Measurements from ENCODE around the gene DGKZ. TPM values are rescaled to one million over a fixed set of nuclear protein-coding genes. Genes with fewer than 3 reads are reported as not detected.
A peak's percentile ranks its signal among the peaks of the same experiment; 100 is the strongest.

The DGKZ gene
- total RNA-seq, 2 experiments from 2014 or later, result 159 to 166 TPM

GRCh38 chr11:46326813-46327416, 20.3 kb upstream of the DGKZ start:
- no peaks in the 10 kb centered on the region for H3K36me3 ChIP-seq (ENCODE audit: insufficient read depth, low read length)

GRCh38 chr11:46327829-46328228, 19.4 kb upstream of the DGKZ start:
- H3K9me3 Mint-ChIP-seq, result no peaks in the 10 kb centered on the region
- H3K4me3 Mint-ChIP-seq, result no peak overlapping the region
- ChIA-PET CTCF (no interaction called here), POLR2A (interaction anchor here (1.1 kb wide), 1 partner anchor 16 kb away, joined by 3 read pairs; no protein-coding TSS in a partner anchor)
- peaks cover 43% of the 10 kb centered on the region for H3K4me1 Mint-ChIP-seq (ENCODE audit: low read depth)
- Histone ChIP-seq H3K9me3 (ENCODE audit: control insufficient read depth in 1 of 2, insufficient read depth in 1 of 2, low read length in 2 of 2) (no peaks in the 10 kb centered on the region), H3K27ac (ENCODE audit: low read depth in 1 of 2, low read length in 2 of 2) (no peak overlapping the region), H3K27me3 (ENCODE audit: control insufficient read depth in 1 of 2, insufficient read depth in 2 of 2, low read length in 2 of 2) (no peaks in the 10 kb centered on the region), H3K4me3 (ENCODE audit: low read length) (no peak overlapping the region), H3K4me1 (ENCODE audit: insufficient read depth, low read length) (peaks cover 37% of the 10 kb centered on the region), H3K36me3 (ENCODE audit: insufficient read depth, low read length) (no peaks in the 10 kb centered on the region)
- intact Hi-C loops (cut with DNase I, micrococcal nuclease), result no loop called here
- H3K27me3 Mint-ChIP-seq, result no peaks in the 10 kb centered on the region
- H3K27ac Mint-ChIP-seq, result no peak overlapping the region
- TF ChIP-seq, protein P1, sequence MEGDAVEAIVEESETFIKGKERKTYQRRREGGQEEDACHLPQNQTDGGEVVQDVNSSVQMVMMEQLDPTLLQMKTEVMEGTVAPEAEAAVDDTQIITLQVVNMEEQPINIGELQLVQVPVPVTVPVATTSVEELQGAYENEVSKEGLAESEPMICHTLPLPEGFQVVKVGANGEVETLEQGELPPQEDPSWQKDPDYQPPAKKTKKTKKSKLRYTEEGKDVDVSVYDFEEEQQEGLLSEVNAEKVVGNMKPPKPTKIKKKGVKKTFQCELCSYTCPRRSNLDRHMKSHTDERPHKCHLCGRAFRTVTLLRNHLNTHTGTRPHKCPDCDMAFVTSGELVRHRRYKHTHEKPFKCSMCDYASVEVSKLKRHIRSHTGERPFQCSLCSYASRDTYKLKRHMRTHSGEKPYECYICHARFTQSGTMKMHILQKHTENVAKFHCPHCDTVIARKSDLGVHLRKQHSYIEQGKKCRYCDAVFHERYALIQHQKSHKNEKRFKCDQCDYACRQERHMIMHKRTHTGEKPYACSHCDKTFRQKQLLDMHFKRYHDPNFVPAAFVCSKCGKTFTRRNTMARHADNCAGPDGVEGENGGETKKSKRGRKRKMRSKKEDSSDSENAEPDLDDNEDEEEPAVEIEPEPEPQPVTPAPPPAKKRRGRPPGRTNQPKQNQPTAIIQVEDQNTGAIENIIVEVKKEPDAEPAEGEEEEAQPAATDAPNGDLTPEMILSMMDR (IDR thresholded peaks at IDR 0.05), result no peak
- no peak for DNase-seq
- peaks cover 4% of the 10 kb centered on the region for H3K36me3 Mint-ChIP-seq (ENCODE audit: low read depth)
- ATAC-seq (ENCODE audit: poor library complexity), result no peak

More at GRCh38 chr11:46326813-46327416, 20.3 kb upstream of the DGKZ start:
- H3K4me3 ChIP-seq (ENCODE audit: low read length), result no peak overlapping the region
- H3K4me1 ChIP-seq (ENCODE audit: insufficient read depth, low read length), result peaks cover 28% of the 10 kb centered on the region
- ATAC-seq (ENCODE audit: poor library complexity), result no peak
- H3K27ac ChIP-seq (ENCODE audit: low read depth in 1 of 2, low read length in 2 of 2), result no peak overlapping the region
- Mint-ChIP-seq H3K27ac (no peak overlapping the region), H3K9me3 (no peaks in the 10 kb centered on the region), H3K36me3 (ENCODE audit: low read depth) (peaks cover 4% of the 10 kb centered on the region), H3K4me1 (ENCODE audit: low read depth) (peaks cover 43% of the 10 kb centered on the region), H3K4me3 (no peak overlapping the region), H3K27me3 (no peaks in the 10 kb centered on the region)
- intact Hi-C loops (cut with DNase I, micrococcal nuclease), result no loop called here
- TF ChIP-seq, protein P1 (IDR thresholded peaks at IDR 0.05), result no peak
- POLR2A ChIA-PET, result no interaction called here
- DNase-seq, result no peak
- H3K27me3 ChIP-seq (ENCODE audit: control insufficient read depth in 1 of 2, insufficient read depth in 2 of 2, low read length in 2 of 2), result no peaks in the 10 kb centered on the region
- no peaks in the 10 kb centered on the region for H3K9me3 ChIP-seq (ENCODE audit: control insufficient read depth in 1 of 2, insufficient read depth in 1 of 2, low read length in 2 of 2)
- CTCF ChIA-PET, result no interaction called here

DNA sequence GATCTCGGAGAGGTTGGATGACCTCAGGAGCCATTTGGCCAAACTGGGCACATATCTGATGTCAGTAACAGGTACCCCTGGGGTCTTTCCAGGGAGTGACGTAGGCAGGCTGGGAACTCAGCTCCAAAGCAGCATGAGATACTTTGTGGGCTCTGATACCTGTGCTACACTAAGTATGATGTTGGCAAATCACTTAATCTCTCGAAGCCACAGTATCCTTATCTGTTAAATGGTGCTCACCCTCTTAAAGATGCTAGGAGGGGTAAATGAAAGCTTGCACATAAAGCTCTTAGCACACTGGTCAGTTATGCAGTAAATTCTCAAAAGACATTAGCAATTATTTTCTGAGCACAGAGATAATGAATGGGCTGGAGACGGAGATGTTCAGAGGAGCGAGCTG, 17.1 kb upstream of the DGKZ start:
- TF ChIP-seq, protein P1 (IDR thresholded peaks at IDR 0.05), result no peak
- Histone ChIP-seq H3K4me3 (ENCODE audit: low read length) (no peak overlapping the region), H3K9me3 (ENCODE audit: control insufficient read depth in 1 of 2, insufficient read depth in 1 of 2, low read length in 2 of 2) (no peaks in the 10 kb centered on the region), H3K4me1 (ENCODE audit: insufficient read depth, low read length) (peaks cover 56% of the 10 kb centered on the region), H3K36me3 (ENCODE audit: insufficient read depth, low read length) (no peaks in the 10 kb centered on the region), H3K27me3 (ENCODE audit: control insufficient read depth in 1 of 2, insufficient read depth in 2 of 2, low read length in 2 of 2) (peaks cover 0 to 5% of the 10 kb centered on the region in 2 experiments), H3K27ac (ENCODE audit: low read depth in 1 of 2, low read length in 2 of 2) (peak overlapping the region in 1 of 2 donors; percentile 73)
- intact Hi-C loops (cut with DNase I, micrococcal nuclease), result loop anchor here in 1 of 2 experiments (2.0 to 5.0 kb wide), 2 partner anchors 15 to 33 kb away; no protein-coding TSS in a partner anchor
- Mint-ChIP-seq H3K9me3 (no peaks in the 10 kb centered on the region), H3K27ac (peak overlapping the region; percentile 89), H3K4me1 (ENCODE audit: low read depth) (peaks cover 62% of the 10 kb centered on the region), H3K36me3 (ENCODE audit: low read depth) (peaks cover 8% of the 10 kb centered on the region), H3K4me3 (peak overlapping the region; percentile 94), H3K27me3 (no peaks in the 10 kb centered on the region)
- ATAC-seq (ENCODE audit: poor library complexity) (no peak), DNase-seq (no peak)
- CTCF ChIA-PET, result interaction anchor here (0.9 to 2.6 kb wide), 7 partner anchors 11 to 90 kb away, joined by 3 to 11 read pairs (median 9); partner anchors contain the start of gene DGKZ
- POLR2A ChIA-PET, result interaction anchor here (0.7 to 8.6 kb wide), 8 partner anchors 9 to 87 kb away, joined by 3 to 266 read pairs (median 9); partner anchors contain the start of gene DGKZ
